Neural progenitor cell (in vitro differentiated cells): ENCODE results near the gene POLR2H. TPM values are rescaled to one million over a fixed set of nuclear protein-coding genes. Genes with fewer than 3 reads are reported as not detected.

Experiments used
- DNase-seq: peaks from one replicate; pipeline ENCODE4 v3.0.0-alpha.2; 2016; ENCODE audit warnings: low spot score
- H2AFZ ChIP-seq: fragments of 200-600 bp; sonication (generic); replicated peaks from 2 replicates; pipeline ENCODE4 v1.6.1; 2016; ENCODE audit warnings: antibody characterized with exemption
- H3F3A ChIP-seq: fragments of 200-600 bp; sonication (generic); 2 replicates; pipeline ENCODE4 v1.6.1; 2016; ENCODE audit warnings: antibody characterized with exemption, low read depth
- H3K27ac ChIP-seq: fragments of 200-600 bp; sonication (generic); 2 replicates; pipeline ENCODE4 v1.5.1; 2016; ENCODE audit warnings: mild to moderate bottlenecking
- H3K27me3 ChIP-seq: fragments of 200-600 bp; sonication (generic); 2 replicates; pipeline ENCODE4 v1.6.1; 2016; ENCODE audit warnings: mild to moderate bottlenecking, moderate library complexity
- H3K36me3 ChIP-seq: fragments of 200-600 bp; sonication (generic); 2 replicates; pipeline ENCODE4 v1.5.1; 2016
- H3K4me1 ChIP-seq: fragments of 200-600 bp; sonication (generic); 2 replicates; pipeline ENCODE4 v1.6.1; 2016; ENCODE audit warnings: mixed run types
- H3K4me2 ChIP-seq: fragments of 200-600 bp; sonication (generic); 2 replicates; pipeline ENCODE4 v1.6.1; 2016
- H3K4me3 ChIP-seq: fragments of 200-600 bp; sonication (generic); 2 replicates; pipeline ENCODE4 v1.5.1; 2016
- H3K79me2 ChIP-seq: fragments of 200-600 bp; sonication (generic); 2 replicates; pipeline ENCODE4 v1.6.1; 2016; ENCODE audit warnings: low read depth
- H3K9ac ChIP-seq: fragments of 200-600 bp; sonication (generic); 2 replicates; pipeline ENCODE4 v1.6.1; 2016
- H3K9me3 ChIP-seq: fragments of 200-600 bp; sonication (generic); 2 replicates; pipeline ENCODE4 v1.5.1; 2016; ENCODE audit warnings: low read depth
- H4K20me1 ChIP-seq: fragments of 200-600 bp; sonication (generic); 2 replicates; pipeline ENCODE4 v1.6.1; 2016; ENCODE audit warnings: low read depth
- H3K27ac Mint-ChIP-seq: 3 replicates; pipeline ENCODE4 v1.8.0; 2021; ENCODE audit warnings: mixed read lengths
- H3K27me3 Mint-ChIP-seq: 2 replicates; pipeline ENCODE4 v1.8.0; 2022; ENCODE audit warnings: low read depth, mild to moderate bottlenecking, inconsistent platforms, moderate library complexity, mixed read lengths; ENCODE audit not compliant: insufficient read depth
- H3K36me3 Mint-ChIP-seq: 3 replicates; pipeline ENCODE4 v1.8.0; 2021; ENCODE audit warnings: mixed read lengths
- H3K4me1 Mint-ChIP-seq: 3 replicates; pipeline ENCODE4 v1.8.0; 2021; ENCODE audit warnings: mixed read lengths
- H3K4me3 Mint-ChIP-seq: 3 replicates; pipeline ENCODE4 v1.8.0; 2021; ENCODE audit warnings: mild to moderate bottlenecking, moderate library complexity, mixed read lengths
- H3K9me3 Mint-ChIP-seq: 3 replicates; pipeline ENCODE4 v1.8.0; 2020; ENCODE audit warnings: mixed read lengths
- EZH2 ChIP-seq: fragments of 200-600 bp; sonication (generic); IDR thresholded peaks from 2 replicates; pipeline ENCODE4 v1.6.1; 2017; ENCODE audit warnings: antibody characterized with exemption, mild to moderate bottlenecking, moderate library complexity
- EZH2phosphoT487 ChIP-seq: fragments of 200-600 bp; sonication (generic); IDR thresholded peaks from 2 replicates; pipeline ENCODE4 v1.6.1; 2017; ENCODE audit warnings: antibody characterized with exemption
- total RNA-seq: library from RNA; depleted of rRNA; stranded (reverse); fragments of >200 nt; gene quantifications from 2 replicates; pipeline ENCODE4 v1.2.3, GENCODE V29; 2015; ENCODE audit warnings: low replicate concordance
- TF ChIP-seq, protein P1 (sequence below): fragments of 200-600 bp; sonication (generic); IDR thresholded peaks from 2 replicates; pipeline ENCODE4 v1.5.1; 2017; ENCODE audit warnings: antibody characterized with exemption, mild to moderate bottlenecking

POLR2H gene
- total RNA-seq, 1 donor from 2014 or later, result 173 TPM

DNA sequence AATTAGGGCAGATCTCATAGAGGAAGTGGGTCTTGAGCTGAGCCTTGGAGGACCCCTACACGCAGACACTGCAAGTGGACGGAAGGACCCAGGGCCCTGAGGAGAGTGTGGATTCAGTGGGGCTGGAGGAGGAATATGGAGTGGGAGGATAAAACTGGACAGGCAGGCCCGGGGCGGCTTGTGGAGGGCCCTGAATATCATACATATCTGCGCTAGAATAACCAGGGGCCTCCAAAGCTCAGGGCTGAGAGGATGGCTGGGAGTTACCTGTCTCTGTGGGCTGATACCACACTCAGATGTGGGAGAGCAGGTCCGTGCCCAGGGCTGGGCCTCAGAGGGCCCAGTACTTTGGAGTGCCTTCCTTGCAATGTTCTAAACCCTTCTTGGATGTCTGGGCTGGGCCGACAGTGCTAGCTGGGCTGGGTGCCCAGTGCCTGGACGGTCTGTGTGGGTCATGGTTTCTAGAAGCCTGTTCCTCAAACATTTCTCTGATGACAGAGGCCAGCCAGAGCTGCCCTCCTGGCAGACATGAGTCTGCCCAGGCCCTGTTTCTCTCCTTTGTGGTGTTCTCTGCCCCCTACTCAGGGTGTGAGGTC is 47.9 kb downstream of the POLR2H start:
- H2AFZ ChIP-seq, result no peak overlapping the region
- no peak overlapping the region for H3K27ac ChIP-seq
- H3K36me3 ChIP-seq, result no peaks in the 10 kb centered on the region
- H3F3A ChIP-seq, result no peaks in the 10 kb centered on the region
- no peaks in the 10 kb centered on the region for H3K4me1 ChIP-seq
- no peaks in the 10 kb centered on the region for H3K9me3 ChIP-seq
- no peak for TF ChIP-seq EZH2
- TF ChIP-seq, protein P1, sequence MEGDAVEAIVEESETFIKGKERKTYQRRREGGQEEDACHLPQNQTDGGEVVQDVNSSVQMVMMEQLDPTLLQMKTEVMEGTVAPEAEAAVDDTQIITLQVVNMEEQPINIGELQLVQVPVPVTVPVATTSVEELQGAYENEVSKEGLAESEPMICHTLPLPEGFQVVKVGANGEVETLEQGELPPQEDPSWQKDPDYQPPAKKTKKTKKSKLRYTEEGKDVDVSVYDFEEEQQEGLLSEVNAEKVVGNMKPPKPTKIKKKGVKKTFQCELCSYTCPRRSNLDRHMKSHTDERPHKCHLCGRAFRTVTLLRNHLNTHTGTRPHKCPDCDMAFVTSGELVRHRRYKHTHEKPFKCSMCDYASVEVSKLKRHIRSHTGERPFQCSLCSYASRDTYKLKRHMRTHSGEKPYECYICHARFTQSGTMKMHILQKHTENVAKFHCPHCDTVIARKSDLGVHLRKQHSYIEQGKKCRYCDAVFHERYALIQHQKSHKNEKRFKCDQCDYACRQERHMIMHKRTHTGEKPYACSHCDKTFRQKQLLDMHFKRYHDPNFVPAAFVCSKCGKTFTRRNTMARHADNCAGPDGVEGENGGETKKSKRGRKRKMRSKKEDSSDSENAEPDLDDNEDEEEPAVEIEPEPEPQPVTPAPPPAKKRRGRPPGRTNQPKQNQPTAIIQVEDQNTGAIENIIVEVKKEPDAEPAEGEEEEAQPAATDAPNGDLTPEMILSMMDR, result no peak
- TF ChIP-seq EZH2phosphoT487, result no peak
- H3K4me3 ChIP-seq, result no peak overlapping the region
- Mint-ChIP-seq H3K4me3 (no peak overlapping the region), H3K27ac (no peak overlapping the region), H3K9me3 (no peaks in the 10 kb centered on the region), H3K36me3 (no peaks in the 10 kb centered on the region), H3K27me3 (peaks cover 4% of the 10 kb centered on the region), H3K4me1 (peaks cover under 1% of the 10 kb centered on the region)
- DNase-seq, result no peak
- no peak overlapping the region for H3K9ac ChIP-seq
- no peaks in the 10 kb centered on the region for H3K79me2 ChIP-seq
- H3K4me2 ChIP-seq, result no peak overlapping the region
- no peaks in the 10 kb centered on the region for H4K20me1 ChIP-seq
- H3K27me3 ChIP-seq, result no peaks in the 10 kb centered on the region

DNA sequence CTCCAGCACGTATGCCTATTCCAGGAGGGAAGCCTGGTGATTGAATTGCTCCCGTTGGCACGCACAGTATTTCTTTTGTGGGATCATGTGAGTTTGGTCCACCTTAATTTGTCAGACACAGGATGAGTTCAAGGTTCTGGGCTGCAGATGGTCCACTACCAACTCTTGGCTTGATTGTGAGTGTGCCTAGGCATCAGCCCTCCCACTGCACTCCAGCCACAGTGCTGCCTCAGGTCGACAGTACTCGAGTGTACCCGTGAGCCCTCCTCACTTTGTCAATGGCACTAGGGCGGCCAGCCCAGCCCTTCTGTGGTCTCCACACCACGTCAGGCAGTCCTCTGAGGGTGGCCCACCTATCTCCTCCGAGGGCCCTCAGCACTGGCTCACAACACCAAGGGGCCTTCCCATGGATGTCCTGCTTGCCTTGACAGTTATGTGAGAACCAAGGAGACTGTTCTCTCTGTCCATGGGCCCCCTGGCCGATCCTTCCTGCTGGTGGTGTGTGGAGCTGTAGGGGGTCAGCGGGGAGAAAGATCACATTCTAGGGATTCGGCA is 48.5 kb downstream of the POLR2H start:
- no peaks in the 10 kb centered on the region for H3K4me1 Mint-ChIP-seq
- no peaks in the 10 kb centered on the region for H3K9me3 Mint-ChIP-seq

DNA sequence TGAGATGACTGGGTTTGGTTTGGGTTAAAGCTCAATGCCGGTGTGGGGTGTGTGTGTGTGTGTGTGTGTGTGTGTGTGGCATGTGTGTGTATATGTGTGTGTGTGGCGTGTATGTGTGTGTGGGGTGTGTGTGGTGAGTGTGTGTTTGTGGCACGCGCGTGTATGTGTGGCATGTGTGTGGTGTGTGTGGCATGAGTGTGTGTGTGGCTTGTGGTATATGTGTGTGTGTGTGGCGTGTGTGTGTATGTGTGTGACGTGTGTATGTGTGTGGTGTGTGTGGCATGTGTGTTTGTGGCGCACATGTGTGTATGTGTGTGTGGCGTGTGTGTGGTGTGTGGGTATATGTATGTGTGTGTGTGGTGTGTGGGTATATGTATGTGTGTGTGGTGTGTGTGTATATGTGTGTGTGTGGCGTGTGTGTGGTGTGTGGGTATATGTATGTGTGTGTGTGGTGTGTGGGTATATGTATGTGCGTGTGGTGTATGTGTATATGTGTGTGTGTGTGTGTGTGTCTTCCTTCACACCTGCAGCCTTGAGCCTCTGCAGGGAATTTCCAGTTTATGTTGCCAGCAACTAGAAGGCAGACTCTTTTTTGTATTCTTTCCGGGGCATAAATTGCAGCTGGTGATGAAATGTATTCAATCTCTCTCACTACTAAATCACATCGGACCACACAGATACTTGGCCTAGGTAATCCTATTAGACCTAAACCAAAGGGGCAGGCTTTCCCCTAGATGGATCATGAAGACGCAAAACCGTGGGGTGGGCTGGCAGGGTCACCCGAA is 53.1 kb downstream of the POLR2H start:
- Histone ChIP-seq H3K27me3 (no peaks in the 10 kb centered on the region), H3K36me3 (no peaks in the 10 kb centered on the region), H3K79me2 (no peaks in the 10 kb centered on the region), H2AFZ (no peak overlapping the region), H3K9ac (no peak overlapping the region), H3K9me3 (no peaks in the 10 kb centered on the region), H3K4me2 (no peak overlapping the region), H3K27ac (no peak overlapping the region), H4K20me1 (no peaks in the 10 kb centered on the region), H3F3A (no peaks in the 10 kb centered on the region), H3K4me1 (no peaks in the 10 kb centered on the region), H3K4me3 (no peak overlapping the region)
- no peak overlapping the region for H3K27ac Mint-ChIP-seq
- TF ChIP-seq EZH2 (no peak), EZH2phosphoT487 (no peak)
- TF ChIP-seq, protein P1, result no peak
- H3K9me3 Mint-ChIP-seq, result no peaks in the 10 kb centered on the region
- peaks cover 7% of the 10 kb centered on the region for H3K4me1 Mint-ChIP-seq
- H3K4me3 Mint-ChIP-seq, result no peak overlapping the region
- no peak for DNase-seq
- peaks cover 4% of the 10 kb centered on the region for H3K27me3 Mint-ChIP-seq
- H3K36me3 Mint-ChIP-seq, result no peaks in the 10 kb centered on the region

More for the DNA sequence above, 48.5 kb downstream of the POLR2H start:
- H3K9ac ChIP-seq, result no peak overlapping the region
- no peak overlapping the region for H3K4me3 Mint-ChIP-seq
- no peaks in the 10 kb centered on the region for H3K79me2 ChIP-seq
- H3K27me3 ChIP-seq, result no peaks in the 10 kb centered on the region
- H3K27me3 Mint-ChIP-seq, result peaks cover 4% of the 10 kb centered on the region
- H3K27ac Mint-ChIP-seq, result no peak overlapping the region
- H3K4me1 ChIP-seq, result no peaks in the 10 kb centered on the region
- H3K36me3 Mint-ChIP-seq, result no peaks in the 10 kb centered on the region
- H3K36me3 ChIP-seq, result no peaks in the 10 kb centered on the region
- no peak overlapping the region for H3K27ac ChIP-seq
- no peaks in the 10 kb centered on the region for H4K20me1 ChIP-seq
- no peak for DNase-seq
- TF ChIP-seq, protein P1, result no peak
- TF ChIP-seq EZH2, result no peak
- no peak for TF ChIP-seq EZH2phosphoT487
- H3K4me2 ChIP-seq, result no peak overlapping the region
- no peak overlapping the region for H3K4me3 ChIP-seq
- H2AFZ ChIP-seq, result no peak overlapping the region
- no peaks in the 10 kb centered on the region for H3K9me3 ChIP-seq
- no peaks in the 10 kb centered on the region for H3F3A ChIP-seq
